Parathyroid adenoma (tissue), 2 donors: Measurements from ENCODE around the gene CTCF.

Source experiments
- H2AFZ ChIP-seq: fragments of 300-600 bp; sonication (generic); one replicate; pipeline ENCODE4 v1.7.0; 2017; ENCODE audit warnings: antibody characterized with exemption, mild to moderate bottlenecking
- H3K27ac ChIP-seq: fragments of 300-600 bp; sonication (generic); one replicate; pipeline ENCODE4 v1.7.0; 2017
- H3K27me3 ChIP-seq: fragments of 300-600 bp; sonication (generic); one replicate; pipeline ENCODE4 v1.7.0; 2017; ENCODE audit warnings: low read length; ENCODE audit not compliant: control insufficient read depth, insufficient read depth
- H3K36me3 ChIP-seq: fragments of 300-600 bp; sonication (generic); one replicate; pipeline ENCODE4 v1.7.0; 2017; ENCODE audit warnings: low read length; ENCODE audit not compliant: control insufficient read depth, insufficient read depth
- H3K4me1 ChIP-seq: fragments of 300-600 bp; sonication (generic); one replicate; pipeline ENCODE4 v1.7.0; 2017; ENCODE audit warnings: control low read depth
- H3K4me2 ChIP-seq: fragments of 300-600 bp; sonication (generic); one replicate; pipeline ENCODE4 v1.7.0; 2017; ENCODE audit warnings: low read length
- H3K4me3 ChIP-seq: fragments of 300-600 bp; sonication (generic); one replicate; pipeline ENCODE4 v1.7.0; 2017; ENCODE audit warnings: low read depth, low read length
- H3K79me2 ChIP-seq: fragments of 300-600 bp; sonication (generic); one replicate; pipeline ENCODE4 v1.7.0; 2017; ENCODE audit warnings: control low read depth
- H3K9ac ChIP-seq: fragments of 300-600 bp; sonication (generic); one replicate; pipeline ENCODE4 v1.7.0; 2017; ENCODE audit warnings: mild to moderate bottlenecking
- H3K9me3 ChIP-seq: fragments of 300-600 bp; sonication (generic); one replicate; pipeline ENCODE4 v1.7.0; 2017; ENCODE audit warnings: low read length; ENCODE audit not compliant: control insufficient read depth
- TF ChIP-seq, protein P1 (sequence below): fragments of 300-600 bp; sonication (generic); IDR thresholded peaks from one replicate; pipeline ENCODE4 v1.7.0; 2017; ENCODE audit warnings: antibody characterized with exemption, mild to moderate bottlenecking
- donor health status: primary hyperparathyroidism.

Gene CTCF

DNA sequence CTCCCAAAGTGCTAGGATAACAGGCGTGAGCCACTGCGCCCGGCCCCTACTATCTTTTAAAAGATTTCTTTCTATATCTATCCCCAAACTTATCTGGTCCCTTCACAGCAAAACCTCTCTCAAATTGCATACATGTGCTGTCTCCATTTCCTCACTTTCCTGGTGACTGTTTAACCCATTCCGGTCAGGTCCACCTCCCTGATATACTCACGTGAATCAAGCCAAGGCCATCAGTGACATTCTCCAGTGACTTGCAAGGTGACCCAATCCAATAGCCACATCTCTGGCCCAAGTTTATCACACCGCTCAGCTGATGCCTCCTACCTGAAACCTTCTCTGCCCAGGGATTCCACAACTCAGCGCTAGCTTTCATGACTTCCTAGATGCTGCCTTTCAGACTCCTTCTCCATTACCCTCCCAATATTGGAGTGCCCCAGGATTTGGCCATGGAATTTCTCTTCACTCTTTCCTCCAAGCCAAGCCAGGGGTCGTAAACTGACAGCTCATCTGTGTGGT is 1.4 kb upstream of the CTCF start:
- H3K79me2 ChIP-seq, result peaks cover 16% of the 10 kb centered on the region
- no peaks in the 10 kb centered on the region for H3K27me3 ChIP-seq
- no peak overlapping the region for H3K4me3 ChIP-seq
- TF ChIP-seq, protein P1, sequence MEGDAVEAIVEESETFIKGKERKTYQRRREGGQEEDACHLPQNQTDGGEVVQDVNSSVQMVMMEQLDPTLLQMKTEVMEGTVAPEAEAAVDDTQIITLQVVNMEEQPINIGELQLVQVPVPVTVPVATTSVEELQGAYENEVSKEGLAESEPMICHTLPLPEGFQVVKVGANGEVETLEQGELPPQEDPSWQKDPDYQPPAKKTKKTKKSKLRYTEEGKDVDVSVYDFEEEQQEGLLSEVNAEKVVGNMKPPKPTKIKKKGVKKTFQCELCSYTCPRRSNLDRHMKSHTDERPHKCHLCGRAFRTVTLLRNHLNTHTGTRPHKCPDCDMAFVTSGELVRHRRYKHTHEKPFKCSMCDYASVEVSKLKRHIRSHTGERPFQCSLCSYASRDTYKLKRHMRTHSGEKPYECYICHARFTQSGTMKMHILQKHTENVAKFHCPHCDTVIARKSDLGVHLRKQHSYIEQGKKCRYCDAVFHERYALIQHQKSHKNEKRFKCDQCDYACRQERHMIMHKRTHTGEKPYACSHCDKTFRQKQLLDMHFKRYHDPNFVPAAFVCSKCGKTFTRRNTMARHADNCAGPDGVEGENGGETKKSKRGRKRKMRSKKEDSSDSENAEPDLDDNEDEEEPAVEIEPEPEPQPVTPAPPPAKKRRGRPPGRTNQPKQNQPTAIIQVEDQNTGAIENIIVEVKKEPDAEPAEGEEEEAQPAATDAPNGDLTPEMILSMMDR, result no peak
- no peak overlapping the region for H3K4me2 ChIP-seq
- no peak overlapping the region for H2AFZ ChIP-seq
- peaks cover 7% of the 10 kb centered on the region for H3K4me1 ChIP-seq
- H3K9ac ChIP-seq, result no peak overlapping the region
- no peaks in the 10 kb centered on the region for H3K36me3 ChIP-seq
- H3K27ac ChIP-seq, result no peak overlapping the region
- no peaks in the 10 kb centered on the region for H3K9me3 ChIP-seq

DNA sequence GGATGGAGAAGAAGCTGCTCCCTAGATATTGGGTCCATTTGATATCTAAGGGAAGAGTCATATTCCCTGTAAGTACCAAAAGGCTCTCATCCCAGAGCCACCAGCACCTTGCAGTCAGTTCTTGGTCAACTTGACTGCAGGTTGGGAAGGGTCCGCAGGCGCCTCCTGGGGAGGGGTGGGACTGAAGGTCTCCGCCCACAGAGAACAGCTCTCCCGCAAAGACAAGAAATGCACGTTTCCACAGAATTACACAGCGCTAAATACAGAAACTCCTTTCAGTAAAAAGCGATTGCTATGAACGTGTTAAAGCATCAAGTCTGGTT is 864 bp upstream of the CTCF start:
- H3K4me3 ChIP-seq, result peak overlapping the region; percentile 47
- H3K4me1 ChIP-seq, result peaks cover 7% of the 10 kb centered on the region
- peaks cover 20% of the 10 kb centered on the region for H3K79me2 ChIP-seq
- H3K4me2 ChIP-seq, result peak overlapping the region; percentile 73
- peak overlapping the region; percentile 89 for H2AFZ ChIP-seq
- H3K9me3 ChIP-seq, result no peaks in the 10 kb centered on the region
- H3K27me3 ChIP-seq, result no peaks in the 10 kb centered on the region
- TF ChIP-seq, protein P1, result no peak
- no peaks in the 10 kb centered on the region for H3K36me3 ChIP-seq
- peak overlapping the region; percentile 81 for H3K27ac ChIP-seq
- H3K9ac ChIP-seq, result no peak overlapping the region

DNA sequence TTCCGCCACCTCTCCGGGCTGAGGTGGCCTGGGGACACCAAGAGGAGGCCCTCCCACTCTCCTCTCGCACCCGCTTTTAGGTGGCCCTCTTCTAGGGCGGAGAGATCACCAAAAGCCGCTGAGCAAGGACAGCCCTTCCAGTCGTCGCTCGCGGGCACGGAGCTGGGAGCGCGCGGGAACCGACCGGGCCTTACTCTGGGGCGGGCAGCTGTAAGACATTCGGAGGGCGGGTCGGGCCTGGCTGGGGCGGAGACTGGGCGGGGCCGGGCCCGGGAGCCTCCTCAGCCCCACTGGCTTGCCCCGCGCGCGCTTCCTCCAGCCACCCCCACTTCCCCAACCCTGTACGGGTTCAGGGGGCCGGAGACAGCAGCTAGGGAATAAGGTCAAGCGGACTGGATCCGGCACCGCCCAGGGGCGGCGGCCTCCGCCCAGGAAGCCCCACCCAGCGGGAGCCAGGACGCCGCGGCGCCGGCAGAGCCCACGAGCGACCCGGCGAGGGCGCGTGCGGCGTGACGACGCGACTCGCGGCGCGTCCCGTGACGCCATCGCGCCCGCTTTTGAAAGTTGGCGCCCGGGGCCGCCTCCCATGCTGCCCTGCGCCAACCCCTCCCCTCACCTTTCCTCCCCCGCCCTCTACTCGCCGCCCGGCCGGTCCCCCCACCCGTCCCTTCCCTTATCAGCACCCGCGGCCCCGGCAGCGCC is 351 bp upstream of the CTCF start:
- Histone ChIP-seq H3K4me1 (peaks cover 7% of the 10 kb centered on the region), H3K36me3 (no peaks in the 10 kb centered on the region), H3K27me3 (no peaks in the 10 kb centered on the region), H3K79me2 (peaks cover 25% of the 10 kb centered on the region), H3K27ac (peak overlapping the region; percentile 81), H3K4me2 (peak overlapping the region; percentile 73), H3K9ac (no peak overlapping the region), H3K9me3 (no peaks in the 10 kb centered on the region), H3K4me3 (peak overlapping the region; percentile 47), H2AFZ (peak overlapping the region; percentile 89)
- TF ChIP-seq, protein P1, result no peak

DNA sequence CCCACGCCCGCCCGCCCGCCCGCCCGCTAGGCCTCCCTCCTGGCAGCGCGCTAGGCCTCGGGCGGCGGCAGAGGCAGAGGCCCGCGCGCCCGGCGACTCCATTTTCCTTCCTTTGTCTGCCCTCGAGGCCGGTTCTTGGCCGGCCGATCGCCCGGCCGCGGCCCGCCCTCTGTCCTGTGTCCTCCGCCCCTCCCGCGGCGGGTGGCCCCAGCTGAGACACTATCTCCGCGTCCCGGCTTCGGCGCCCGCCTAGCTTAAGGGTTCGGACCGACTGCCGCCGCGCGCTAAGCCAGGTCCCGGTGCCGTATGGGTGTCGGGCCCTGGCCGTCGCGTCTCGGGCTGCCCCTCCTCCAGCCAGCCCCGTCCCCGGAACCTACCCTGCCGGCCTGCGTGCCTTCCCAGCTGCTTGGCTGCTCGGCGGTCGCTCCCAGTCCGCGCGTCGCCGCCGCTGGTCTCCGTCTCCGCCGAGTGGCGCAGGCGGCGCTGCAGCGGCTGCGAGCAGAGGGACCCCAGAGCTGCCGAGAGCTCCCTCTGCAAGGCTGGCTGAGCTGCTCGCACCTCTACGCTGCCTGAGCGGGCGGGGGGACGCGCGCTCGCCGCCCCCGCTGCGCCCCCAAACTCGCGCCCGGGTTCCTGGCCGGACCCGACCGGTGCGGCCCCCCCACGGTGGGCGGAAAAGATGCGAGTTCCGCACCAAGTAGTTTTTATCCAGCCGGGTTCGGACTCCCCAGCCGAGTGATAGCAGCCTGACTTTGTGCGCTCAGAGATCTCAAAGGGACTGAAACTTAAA is 787 bp downstream of the CTCF start:
- TF ChIP-seq, protein P1, result peak; percentile 34
- Histone ChIP-seq H3K4me2 (peak overlapping the region; percentile 98), H3K27me3 (no peaks in the 10 kb centered on the region), H3K4me3 (peak overlapping the region; percentile 91), H3K27ac (peak overlapping the region; percentile 97), H3K9ac (peak overlapping the region; percentile 97), H3K79me2 (peaks cover 29% of the 10 kb centered on the region), H3K4me1 (peaks cover 7% of the 10 kb centered on the region), H2AFZ (peak overlapping the region; percentile 98), H3K9me3 (no peaks in the 10 kb centered on the region), H3K36me3 (no peaks in the 10 kb centered on the region)
